B cell (primary cell): ENCODE results near the gene PARD3B. TPM values are rescaled to one million over a fixed set of nuclear protein-coding genes. Genes with fewer than 3 reads are reported as not detected.

Experiments
- ATAC-seq: fragments of 200-7000 bp; cut with Tn5 transposase; one replicate; pipeline ENCODE4 v1.10.0; 2021; ENCODE audit warnings: low read depth, mild to moderate bottlenecking, moderate number of reproducible peaks, moderate library complexity
- CTCF ChIA-PET: fragments of 350-600 bp; sonication (Branson Sonifier 250); formaldehyde crosslinking; loops from one replicate; lab custom pipeline; 2021; ENCODE audit warnings: antibody characterized with exemption, inconsistent platforms; lab: Charles Lee
- POLR2A ChIA-PET: fragments of 350-600 bp; sonication (Branson Sonifier 250); formaldehyde crosslinking; loops from one replicate; lab custom pipeline; 2021; ENCODE audit warnings: antibody characterized with exemption; lab: Charles Lee
- DNase-seq: peaks from one replicate; pipeline ENCODE4 v3.0.0; 2013
- H2AFZ ChIP-seq: 2 replicates; pipeline ENCODE4 v1.6.1; 2012; ENCODE audit warnings: mild to moderate bottlenecking, low read depth, low read length; ENCODE audit not compliant: insufficient read depth, poor library complexity, severe bottlenecking
- H3K27ac ChIP-seq, 2 donors: 1 replicate in 1 of 2; 2 replicates in 1 of 2; pipeline ENCODE4 v1.5.1; 2012 to 2013; ENCODE audit warnings: low read length in 2 of 2, mild to moderate bottlenecking in 2 of 2, moderate library complexity in 1 of 2
- H3K27me3 ChIP-seq, 4 experiments: fragments of 200-600 bp in 1 of 4; sonication (generic) in 1 of 4; replicated peaks in 1 of 4; 1 replicate in 2 of 4; 2 replicates in 2 of 4; pipeline versions ENCODE4 v1.6.1 to v1.7.0; 2013 to 2016; ENCODE audit warnings: low read length in 3 of 4, mild to moderate bottlenecking in 2 of 4, mixed read lengths in 1 of 4, moderate library complexity in 1 of 4; ENCODE audit not compliant: insufficient read depth in 4 of 4, control insufficient read depth in 3 of 4; ENCODE audit errors: control extremely low read depth in 1 of 4
- H3K36me3 ChIP-seq, 2 experiments: replicated peaks in 1 of 2; 1 replicate in 1 of 2; 2 replicates in 1 of 2; pipeline versions ENCODE4 v1.6.1 to v1.7.1; 2013; ENCODE audit warnings: low read length in 1 of 2; ENCODE audit not compliant: insufficient read depth in 2 of 2, control insufficient read depth in 1 of 2; ENCODE audit errors: control extremely low read depth in 1 of 2, extremely low read depth in 1 of 2
- H3K4me1 ChIP-seq, 2 donors: fragments of 200-600 bp in 1 of 2; sonication (generic) in 1 of 2; 1 replicate in 1 of 2; 2 replicates in 1 of 2; pipeline versions ENCODE4 v1.5.1 to v1.6.1; 2013 to 2017; ENCODE audit warnings: low read length in 2 of 2; ENCODE audit not compliant: control insufficient read depth in 2 of 2, insufficient read depth in 2 of 2
- H3K4me2 ChIP-seq: replicated peaks from 2 replicates; pipeline ENCODE3; 2012; ENCODE audit warnings: mild to moderate bottlenecking, low read depth, low read length; ENCODE audit not compliant: poor library complexity, severe bottlenecking
- H3K4me3 ChIP-seq, 5 experiments: fragments of 200-600 bp in 1 of 5; sonication (generic) in 1 of 5; 1 replicate in 3 of 5; 2 replicates in 2 of 5; pipeline versions ENCODE4 v1.5.1 to v1.7.0; 2011 to 2016; ENCODE audit warnings: low read length in 4 of 5, mild to moderate bottlenecking in 4 of 5, low read depth in 2 of 5, control low read depth in 1 of 5, moderate library complexity in 1 of 5; ENCODE audit not compliant: insufficient read depth in 1 of 5; ENCODE audit errors: control extremely low read depth in 1 of 5, extremely low read depth in 1 of 5
- H3K79me2 ChIP-seq: fragments of 200-600 bp; sonication (generic); one replicate; pipeline ENCODE4 v1.6.0; 2016; ENCODE audit warnings: low read length; ENCODE audit not compliant: control insufficient read depth, insufficient read depth
- H3K9ac ChIP-seq: fragments of 200-600 bp; sonication (generic); 2 replicates; pipeline ENCODE4 v1.6.1; 2017; ENCODE audit warnings: mild to moderate bottlenecking, low read length, moderate library complexity
- H3K9me3 ChIP-seq, 3 donors: one replicate each; pipeline versions ENCODE4 v1.6.1 to v1.7.1; 2013; ENCODE audit warnings: low read length in 2 of 3; ENCODE audit not compliant: control insufficient read depth in 2 of 3, insufficient read depth in 1 of 3; ENCODE audit errors: control extremely low read depth in 1 of 3
- H4K20me1 ChIP-seq: 2 replicates; pipeline ENCODE4 v1.6.0; 2012; ENCODE audit warnings: mild to moderate bottlenecking, low read length; ENCODE audit not compliant: insufficient read depth, control insufficient read depth, poor library complexity, severe bottlenecking
- H3K27ac Mint-ChIP-seq: one replicate; pipeline ENCODE4 v1.8.0; 2021; ENCODE audit warnings: mixed read lengths
- H3K27me3 Mint-ChIP-seq: one replicate; pipeline ENCODE4 v1.8.0; 2021; ENCODE audit warnings: mixed read lengths
- H3K4me1 Mint-ChIP-seq: one replicate; pipeline ENCODE4 v1.8.0; 2021; ENCODE audit warnings: mixed read lengths
- H3K4me3 Mint-ChIP-seq: one replicate; pipeline ENCODE4 v1.8.0; 2021; ENCODE audit warnings: mixed read lengths
- H3K9me3 Mint-ChIP-seq: one replicate; pipeline ENCODE4 v1.8.0; 2022; ENCODE audit warnings: mixed read lengths; ENCODE audit not compliant: insufficient read depth
- EZH2 ChIP-seq: IDR thresholded peaks from 2 replicates; pipeline ENCODE4 v1.6.1; 2012; ENCODE audit warnings: borderline replicate concordance, low read depth, mild to moderate bottlenecking, moderate library complexity, low read length; ENCODE audit not compliant: insufficient read depth, poor library complexity, severe bottlenecking
- WGBS: methylation state at CpG from one replicate; pipeline ENCODE4 v1.1.5; 2013; ENCODE audit warnings: missing lambda C conversion rate; ENCODE audit not compliant: insufficient coverage; 5-methylcytosine and 5-hydroxymethylcytosine counted together
- intact Hi-C: fragments of 100-400 bp; cut with micrococcal nuclease; formaldehyde crosslinking; loops from one replicate; pipeline ENCODE4 v1.10.0; 2022
- polyA plus RNA-seq: library from polyadenylated mRNA; depleted of rRNA; stranded (reverse); fragments of >200 nt; gene quantifications from 2 replicates; pipeline ENCODE4 v1.2.3, GENCODE V29; 2012
- total RNA-seq, 2 donors: library from RNA; stranded (reverse); fragments of 120-200 nt in 1 of 2; gene quantifications; 1 replicate in 1 of 2; 2 replicates in 1 of 2; pipeline versions ENCODE4 v1.2.3 to v1.2.4, GENCODE V29; 2013 to 2022
- TF ChIP-seq, protein P1 (sequence below): fragments of 200-600 bp; IDR thresholded peaks from one replicate; pipeline ENCODE4 v1.8.0; 2022; ENCODE audit warnings: antibody characterized with exemption, mild to moderate bottlenecking

Gene PARD3B
- total and polyA plus RNA-seq, 2 donors (not counting 1 experiment from before 2014, with no cell fraction given), result not detected

DNA sequence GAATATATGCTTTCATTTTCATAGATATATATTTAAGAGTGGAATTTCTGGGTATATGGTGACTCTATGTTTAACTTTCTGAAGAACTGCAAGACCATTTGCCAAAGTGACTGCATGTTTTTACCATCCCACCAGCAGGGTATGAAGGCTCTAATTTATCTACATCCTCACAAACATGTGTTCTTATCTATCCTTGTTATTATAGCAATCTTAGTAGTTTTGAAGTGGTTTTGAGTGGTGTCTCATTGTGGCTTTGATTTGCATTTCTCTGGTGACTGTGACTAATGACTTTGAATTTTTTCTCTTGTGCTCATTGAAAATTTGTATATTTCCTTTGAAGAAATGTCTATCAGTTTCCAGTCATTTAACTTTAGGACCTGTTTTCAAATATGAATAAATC lies 826.9 kb downstream of the PARD3B start:
- Mint-ChIP-seq H3K4me3 (no peak overlapping the region), H3K27ac (no peak overlapping the region), H3K9me3 (no peaks in the 10 kb centered on the region), H3K4me1 (no peaks in the 10 kb centered on the region), H3K27me3 (peaks cover 6% of the 10 kb centered on the region)
- Histone ChIP-seq H3K27ac (no peak overlapping the region), H3K4me3 (no peak overlapping the region), H2AFZ (no peak overlapping the region), H3K27me3 (no peaks in the 10 kb centered on the region), H3K4me2 (no peak overlapping the region), H3K9ac (no peak overlapping the region), H3K36me3 (no peaks in the 10 kb centered on the region), H4K20me1 (no peaks in the 10 kb centered on the region), H3K4me1 (no peaks in the 10 kb centered on the region), H3K79me2 (no peaks in the 10 kb centered on the region), H3K9me3 (peaks cover 0 to 3% (median 0%) of the 10 kb centered on the region in 3 donors)
- no peak for TF ChIP-seq EZH2
- TF ChIP-seq, protein P1, sequence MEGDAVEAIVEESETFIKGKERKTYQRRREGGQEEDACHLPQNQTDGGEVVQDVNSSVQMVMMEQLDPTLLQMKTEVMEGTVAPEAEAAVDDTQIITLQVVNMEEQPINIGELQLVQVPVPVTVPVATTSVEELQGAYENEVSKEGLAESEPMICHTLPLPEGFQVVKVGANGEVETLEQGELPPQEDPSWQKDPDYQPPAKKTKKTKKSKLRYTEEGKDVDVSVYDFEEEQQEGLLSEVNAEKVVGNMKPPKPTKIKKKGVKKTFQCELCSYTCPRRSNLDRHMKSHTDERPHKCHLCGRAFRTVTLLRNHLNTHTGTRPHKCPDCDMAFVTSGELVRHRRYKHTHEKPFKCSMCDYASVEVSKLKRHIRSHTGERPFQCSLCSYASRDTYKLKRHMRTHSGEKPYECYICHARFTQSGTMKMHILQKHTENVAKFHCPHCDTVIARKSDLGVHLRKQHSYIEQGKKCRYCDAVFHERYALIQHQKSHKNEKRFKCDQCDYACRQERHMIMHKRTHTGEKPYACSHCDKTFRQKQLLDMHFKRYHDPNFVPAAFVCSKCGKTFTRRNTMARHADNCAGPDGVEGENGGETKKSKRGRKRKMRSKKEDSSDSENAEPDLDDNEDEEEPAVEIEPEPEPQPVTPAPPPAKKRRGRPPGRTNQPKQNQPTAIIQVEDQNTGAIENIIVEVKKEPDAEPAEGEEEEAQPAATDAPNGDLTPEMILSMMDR, result no peak
- ATAC-seq (no peak), DNase-seq (no peak)
- intact Hi-C loops, result no loop called here
- ChIA-PET POLR2A (no interaction called here), CTCF (no interaction called here)

DNA sequence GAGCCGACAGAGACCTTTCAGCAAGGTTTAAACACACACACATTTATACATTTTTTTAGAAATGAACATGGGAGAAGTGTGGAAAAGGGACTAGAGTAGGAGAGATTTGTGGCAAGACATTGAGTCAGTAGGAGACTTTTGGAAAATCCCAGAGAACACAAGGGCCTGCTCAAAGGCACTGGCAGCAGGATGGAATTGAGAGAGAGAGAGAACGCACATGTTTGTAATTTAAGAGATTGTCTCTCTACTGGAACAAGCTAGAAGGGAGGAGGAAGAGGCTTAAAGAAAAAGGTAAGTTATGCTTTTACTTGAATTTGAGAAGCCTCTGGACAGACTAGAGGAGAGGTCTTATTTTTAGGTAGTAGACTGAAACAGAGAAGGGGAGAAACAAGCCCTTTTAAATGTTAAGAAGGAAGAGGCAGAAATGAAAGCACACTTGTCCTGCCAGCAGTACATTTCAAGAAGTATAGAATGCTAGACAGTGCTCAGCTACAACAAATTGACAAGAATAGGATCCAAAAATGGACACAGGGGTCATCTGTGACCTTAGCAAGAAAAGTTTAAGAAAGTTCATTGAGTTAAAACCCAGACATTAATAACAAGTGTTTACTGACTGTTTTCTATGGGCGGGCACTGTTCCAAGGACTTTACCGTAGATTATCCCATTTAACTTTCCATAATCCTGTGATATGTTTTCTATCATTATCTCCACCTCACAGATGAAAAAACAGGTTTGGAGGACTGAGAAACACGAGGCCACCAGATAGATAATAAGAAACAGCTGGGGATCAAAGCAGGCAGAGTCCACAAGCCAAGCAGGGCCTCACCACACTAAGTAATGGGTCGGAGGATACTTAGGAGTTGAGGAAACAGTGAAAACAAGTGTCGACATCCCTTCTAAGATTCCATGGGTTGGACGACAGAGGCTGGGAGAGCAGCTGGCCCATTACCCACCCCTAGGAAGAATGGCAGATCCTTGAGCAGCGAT lies 830.5 kb downstream of the PARD3B start:
- Mint-ChIP-seq H3K27ac (no peak overlapping the region), H3K27me3 (peaks cover 6% of the 10 kb centered on the region), H3K9me3 (no peaks in the 10 kb centered on the region), H3K4me1 (no peaks in the 10 kb centered on the region), H3K4me3 (no peak overlapping the region)
- no peak overlapping the region for H3K27ac ChIP-seq
- POLR2A ChIA-PET, result no interaction called here
- TF ChIP-seq, protein P1, result no peak
- TF ChIP-seq EZH2, result no peak
- H3K4me3 ChIP-seq, result no peak overlapping the region
- H3K79me2 ChIP-seq, result no peaks in the 10 kb centered on the region
- WGBS, result 91% methylated on average over 5 of the region's 9 CpGs
- H3K4me1 ChIP-seq, result no peaks in the 10 kb centered on the region
- intact Hi-C loops, result no loop called here
- no peak overlapping the region for H2AFZ ChIP-seq
- H3K4me2 ChIP-seq, result no peak overlapping the region
- CTCF ChIA-PET, result no interaction called here
- peaks cover 0 to 3% (median 0%) of the 10 kb centered on the region in 3 donors for H3K9me3 ChIP-seq
- H3K36me3 ChIP-seq, result no peaks in the 10 kb centered on the region
- H3K27me3 ChIP-seq, result no peaks in the 10 kb centered on the region
- ATAC-seq (no peak), DNase-seq (no peak)
- no peaks in the 10 kb centered on the region for H4K20me1 ChIP-seq
- no peak overlapping the region for H3K9ac ChIP-seq
